ENCODE measurements around the gene METTL23. TPM values are rescaled to one million over a fixed set of nuclear protein-coding genes. Genes with fewer than 3 reads are reported as not detected.
A peak's percentile ranks its signal among the peaks of the same experiment; 100 is the strongest.
"Not testable (repeated sequence)": the region's sequence is repeated elsewhere in the genome, so short reads cannot be mapped to it uniquely, and the experiment has no call there.

METTL23 gene
- total RNA-seq, 4 donors from 2014 or later, result 11.2 to 34.1 (median 24.7) TPM; not detected in 1

DNA sequence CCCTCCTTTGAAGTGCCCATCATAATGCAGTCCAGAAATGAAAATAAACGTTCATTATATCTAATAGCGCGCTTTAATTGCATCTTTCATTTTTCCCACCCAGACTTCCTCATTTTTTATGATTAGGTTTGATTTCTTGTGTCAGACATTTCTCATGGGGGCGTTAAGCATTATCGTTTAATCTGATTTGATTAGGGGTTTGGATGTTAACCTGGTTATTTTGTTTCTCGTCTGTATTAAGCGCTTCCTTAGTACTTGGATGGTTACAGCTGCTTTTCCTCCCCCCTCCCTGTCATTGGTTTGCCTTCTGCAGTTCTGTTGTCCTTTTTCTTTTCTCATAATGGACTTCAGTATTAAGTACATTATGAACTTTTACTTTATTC is 11.8 kb downstream of the METTL23 start:
- H3K4me3 ChIP-seq, result peak overlapping the region; percentile 68 to 100 (median 85)
- peak overlapping the region; percentile 99 to 100 (median 100) for H3K27ac ChIP-seq
- no peak for DNase-seq
- in situ Hi-C loops (cut with MboI; ENCODE audit: low pct_ligation_motif_present in 1 of 4, low pct_unique_long_range_greater_than_20kb in 1 of 4, low sequenced_read_pairs in 3 of 4), result no loop called here
- intact Hi-C loops (cut with DNase I; ENCODE audit: low total_unique reads), result no loop called here
- H3K27me3 ChIP-seq, result no peaks in the 10 kb centered on the region
- 0 to 4% methylated on average over 5 to 7 of the region's 7 CpGs for WGBS, 2 donors (ENCODE audit: low coverage in 1 of 2)
- H3K9me3 ChIP-seq, result no peaks in the 10 kb centered on the region
- peaks cover 0 to 41% (median 12%) of the 10 kb centered on the region in 4 donors for H3K36me3 ChIP-seq
- peaks cover 21 to 57% (median 37%) of the 10 kb centered on the region in 4 donors for H3K4me1 ChIP-seq
- TF ChIP-seq EP300 (IDR thresholded peaks at IDR 0.05; ENCODE audit: low read depth) (no peak), POLR2AphosphoS5 (IDR thresholded peaks at IDR 0.05) (no peak), POLR2A (IDR thresholded peaks at IDR 0.05) (no peak)
- TF ChIP-seq, protein P1, sequence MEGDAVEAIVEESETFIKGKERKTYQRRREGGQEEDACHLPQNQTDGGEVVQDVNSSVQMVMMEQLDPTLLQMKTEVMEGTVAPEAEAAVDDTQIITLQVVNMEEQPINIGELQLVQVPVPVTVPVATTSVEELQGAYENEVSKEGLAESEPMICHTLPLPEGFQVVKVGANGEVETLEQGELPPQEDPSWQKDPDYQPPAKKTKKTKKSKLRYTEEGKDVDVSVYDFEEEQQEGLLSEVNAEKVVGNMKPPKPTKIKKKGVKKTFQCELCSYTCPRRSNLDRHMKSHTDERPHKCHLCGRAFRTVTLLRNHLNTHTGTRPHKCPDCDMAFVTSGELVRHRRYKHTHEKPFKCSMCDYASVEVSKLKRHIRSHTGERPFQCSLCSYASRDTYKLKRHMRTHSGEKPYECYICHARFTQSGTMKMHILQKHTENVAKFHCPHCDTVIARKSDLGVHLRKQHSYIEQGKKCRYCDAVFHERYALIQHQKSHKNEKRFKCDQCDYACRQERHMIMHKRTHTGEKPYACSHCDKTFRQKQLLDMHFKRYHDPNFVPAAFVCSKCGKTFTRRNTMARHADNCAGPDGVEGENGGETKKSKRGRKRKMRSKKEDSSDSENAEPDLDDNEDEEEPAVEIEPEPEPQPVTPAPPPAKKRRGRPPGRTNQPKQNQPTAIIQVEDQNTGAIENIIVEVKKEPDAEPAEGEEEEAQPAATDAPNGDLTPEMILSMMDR (IDR thresholded peaks at IDR 0.05), result no peak

DNA sequence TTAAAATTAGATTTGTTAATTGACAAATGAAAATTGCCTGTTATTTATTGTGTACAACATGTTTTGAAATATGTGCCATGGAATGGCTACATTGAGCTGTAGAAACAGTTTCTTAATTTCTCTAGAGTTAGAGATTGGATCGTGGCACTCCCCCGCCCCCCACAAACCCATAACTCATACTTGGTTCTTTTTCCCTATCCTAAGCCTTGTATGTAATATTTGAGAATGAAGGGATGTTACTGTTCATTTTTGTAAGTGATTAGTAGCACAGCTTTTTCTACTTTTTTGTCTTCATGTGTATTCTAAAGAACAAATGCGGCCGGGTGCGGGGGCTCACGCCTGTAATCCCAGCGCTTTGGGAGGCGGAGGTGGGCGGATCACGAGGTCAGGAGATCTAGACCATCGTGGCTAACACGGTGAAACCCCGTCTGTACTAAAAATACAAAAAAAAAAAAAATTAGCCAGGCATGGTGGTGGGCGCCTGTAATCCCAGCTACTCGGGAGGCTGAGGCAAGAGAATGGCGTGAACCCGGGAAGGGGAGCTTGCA is 13.0 kb downstream of the METTL23 start:
- DNase-seq; H3K4me3 ChIP-seq; H3K27me3 ChIP-seq; intact Hi-C loops (cut with DNase I; ENCODE audit: low total_unique reads); in situ Hi-C loops (cut with MboI; ENCODE audit: low pct_ligation_motif_present in 1 of 4, low pct_unique_long_range_greater_than_20kb in 1 of 4, low sequenced_read_pairs in 3 of 4); H3K9me3 ChIP-seq: not testable (repeated sequence)
- 92 to 100% methylated on average over 2 to 17 of the region's 17 CpGs for WGBS, 2 donors (ENCODE audit: low coverage in 1 of 2)
- peak overlapping the region; percentile 38 to 61 (median 58) for H3K27ac ChIP-seq
- H3K4me1 ChIP-seq, result peaks cover 9 to 45% (median 27%) of the 10 kb centered on the region in 4 donors
- H3K36me3 ChIP-seq, result peaks cover 0 to 41% (median 12%) of the 10 kb centered on the region in 4 donors

DNA sequence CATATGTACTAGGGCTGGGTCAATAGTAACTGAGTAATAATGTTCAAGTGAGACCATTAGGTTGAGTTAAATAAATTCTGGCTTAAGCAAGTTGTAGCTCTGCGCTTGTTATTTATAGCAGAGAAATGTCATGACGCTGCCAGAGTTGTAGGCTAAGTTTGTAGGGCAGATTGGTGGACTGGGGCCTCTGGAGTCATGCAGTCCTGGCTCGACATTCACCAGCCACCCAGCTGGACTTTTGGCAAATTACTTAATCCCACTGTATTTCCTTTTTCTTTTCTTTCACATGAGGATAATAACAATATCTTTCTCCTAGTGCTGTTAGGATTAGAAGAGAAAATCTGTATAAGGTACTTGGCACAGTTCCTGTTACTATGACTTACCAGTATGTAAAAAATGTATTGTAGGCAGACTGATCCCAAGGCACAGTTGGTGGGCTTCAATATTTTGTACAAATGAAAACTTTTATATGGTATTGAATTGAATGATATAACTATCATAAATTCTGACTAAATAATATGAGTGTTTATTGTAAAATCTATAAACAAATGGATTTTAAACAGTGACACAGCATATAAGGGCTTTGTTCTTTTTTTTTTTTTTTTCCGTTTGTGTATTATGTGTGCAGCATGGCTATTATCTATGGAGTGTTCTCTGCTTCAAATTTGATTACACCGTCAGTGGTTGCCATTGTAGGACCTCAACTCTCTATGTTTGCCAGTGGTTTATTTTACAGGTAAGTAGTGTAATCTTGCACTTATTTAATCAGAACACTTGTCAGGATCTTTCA is 13.9 kb downstream of the METTL23 start:
- H3K36me3 ChIP-seq, result peaks cover 0 to 39% (median 11%) of the 10 kb centered on the region in 4 donors
- no peak for DNase-seq
- H3K4me1 ChIP-seq, result peaks cover under 1 to 36% (median 19%) of the 10 kb centered on the region in 4 donors
- WGBS, 2 donors (ENCODE audit: low coverage in 1 of 2), result 67 to 78% methylated on average over 5 of the region's 5 CpGs
- peak overlapping the region; percentile 38 to 61 (median 58) for H3K27ac ChIP-seq
- no peak overlapping the region for H3K4me3 ChIP-seq
- no peaks in the 10 kb centered on the region for H3K27me3 ChIP-seq
- in situ Hi-C loops (cut with MboI; ENCODE audit: low pct_ligation_motif_present in 1 of 4, low pct_unique_long_range_greater_than_20kb in 1 of 4, low sequenced_read_pairs in 3 of 4), result no loop called here
- intact Hi-C loops (cut with DNase I; ENCODE audit: low total_unique reads), result no loop called here
- no peaks in the 10 kb centered on the region for H3K9me3 ChIP-seq
- no peak for TF ChIP-seq EP300 (IDR thresholded peaks at IDR 0.05; ENCODE audit: low read depth)
- TF ChIP-seq POLR2AphosphoS5 (IDR thresholded peaks at IDR 0.05), result no peak
- no peak for TF ChIP-seq POLR2A (IDR thresholded peaks at IDR 0.05)
- TF ChIP-seq, protein P1 (IDR thresholded peaks at IDR 0.05), result no peak

DNA sequence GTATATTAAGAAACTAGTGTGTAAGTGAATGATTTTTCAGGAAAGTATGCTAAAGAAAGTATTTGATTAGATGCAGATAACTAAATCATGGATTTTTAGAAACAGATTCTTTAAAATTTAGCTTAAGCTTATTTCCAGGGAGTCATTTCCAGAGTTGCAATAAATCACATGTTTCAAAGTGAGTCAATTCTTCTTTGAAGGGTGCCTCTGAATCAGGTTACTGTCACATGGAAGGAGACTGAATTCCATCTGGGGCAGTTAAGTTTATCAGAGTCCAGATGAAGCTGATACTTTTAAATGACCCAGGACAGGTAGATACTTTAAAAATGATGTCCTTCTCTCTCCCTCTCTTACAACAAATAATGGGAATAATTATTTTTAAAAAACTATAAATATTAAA is 16.3 kb downstream of the METTL23 start:
- Histone ChIP-seq H3K4me1 (peaks cover 0 to 32% (median 15%) of the 10 kb centered on the region in 4 donors), H3K27ac (no peak overlapping the region), H3K27me3 (no peaks in the 10 kb centered on the region), H3K36me3 (peaks cover 0 to 39% (median 18%) of the 10 kb centered on the region in 4 donors), H3K9me3 (no peaks in the 10 kb centered on the region), H3K4me3 (no peak overlapping the region)
- no peak for DNase-seq
- in situ Hi-C loops (cut with MboI; ENCODE audit: low pct_ligation_motif_present in 1 of 4, low pct_unique_long_range_greater_than_20kb in 1 of 4, low sequenced_read_pairs in 3 of 4) (no loop called here), intact Hi-C loops (cut with DNase I; ENCODE audit: low total_unique reads) (no loop called here)
- TF ChIP-seq POLR2A (IDR thresholded peaks at IDR 0.05) (no peak), POLR2AphosphoS5 (IDR thresholded peaks at IDR 0.05) (no peak), EP300 (IDR thresholded peaks at IDR 0.05; ENCODE audit: low read depth) (no peak)
- TF ChIP-seq, protein P1 (IDR thresholded peaks at IDR 0.05), result no peak

Measured in transverse colon (tissue), 4 donors.